Fibroblast of lung (primary cell): Measurements from ENCODE around the gene AGL. TPM values are rescaled to one million over a fixed set of nuclear protein-coding genes. Genes with fewer than 3 reads are reported as not detected.
A peak's percentile ranks its signal among the peaks of the same experiment; 100 is the strongest.

Source experiments
- DNase-seq, 2 donors: peaks; one replicate each; pipeline versions ENCODE4 v3.0.0 to v3.0.0-alpha.2; 2010; ENCODE audit warnings: low read depth in 2 of 2
- H2AFZ ChIP-seq: 2 replicates; pipeline ENCODE4 v1.5.1; 2012; ENCODE audit warnings: low read length, control low read depth, inconsistent platforms
- H3K27ac ChIP-seq: 2 replicates; pipeline ENCODE4 v1.5.1; 2011; ENCODE audit warnings: low read length, control low read depth; ENCODE audit not compliant: insufficient read depth
- H3K27me3 ChIP-seq: 2 replicates; pipeline ENCODE4 v1.5.1; 2011; ENCODE audit warnings: mild to moderate bottlenecking, low read length; ENCODE audit not compliant: control insufficient read depth, insufficient read depth
- H3K36me3 ChIP-seq: 2 replicates; pipeline ENCODE4 v1.5.1; 2011; ENCODE audit warnings: low read length; ENCODE audit not compliant: control insufficient read depth, insufficient read depth
- H3K4me1 ChIP-seq: 2 replicates; pipeline ENCODE4 v1.5.1; 2011; ENCODE audit warnings: low read length; ENCODE audit not compliant: control insufficient read depth, insufficient read depth; ENCODE audit errors: extremely low read depth
- H3K4me2 ChIP-seq: 2 replicates; pipeline ENCODE4 v1.5.1; 2011; ENCODE audit warnings: low read length, control low read depth; ENCODE audit not compliant: insufficient read depth; ENCODE audit errors: extremely low read depth
- H3K4me3 ChIP-seq, 4 experiments: fragments of 200-600 bp in 1 of 4; sonication (generic) in 1 of 4; replicated peaks in 1 of 4; 2 replicates each; pipeline ENCODE4 v1.5.1; 2011 to 2016; ENCODE audit warnings: low read length in 4 of 4, low read depth in 3 of 4, mild to moderate bottlenecking in 3 of 4, control low read depth in 2 of 4, inconsistent platforms in 1 of 4, mixed read lengths in 1 of 4; ENCODE audit not compliant: insufficient read depth in 1 of 4; ENCODE audit errors: control extremely low read depth in 1 of 4
- H3K79me2 ChIP-seq: 2 replicates; pipeline ENCODE4 v1.5.1; 2012; ENCODE audit warnings: mild to moderate bottlenecking, low read length, inconsistent platforms; ENCODE audit not compliant: control insufficient read depth, insufficient read depth
- H3K9ac ChIP-seq: 2 replicates; pipeline ENCODE4 v1.5.1; 2011; ENCODE audit warnings: mild to moderate bottlenecking, low read length, control low read depth; ENCODE audit not compliant: insufficient read depth
- H3K9me3 ChIP-seq: 2 replicates; pipeline ENCODE4 v1.5.1; 2012; ENCODE audit warnings: low read depth, low read length; ENCODE audit not compliant: control insufficient read depth, insufficient read depth
- H4K20me1 ChIP-seq: 2 replicates; pipeline ENCODE4 v1.5.1; 2011; ENCODE audit warnings: low read length; ENCODE audit not compliant: control insufficient read depth, insufficient read depth; ENCODE audit errors: extremely low read depth
- EZH2 ChIP-seq: IDR thresholded peaks from 2 replicates; pipeline ENCODE4 v1.5.1; 2012; ENCODE audit warnings: low read length, control low read depth, mild to moderate bottlenecking; ENCODE audit errors: missing control alignments
- polyA plus RNA-seq, 2 donors: library from polyadenylated mRNA; depleted of rRNA in 1 of 2; stranded (reverse) in 1 of 2; unstranded in 1 of 2; fragments of >200 nt; gene quantifications; 2 replicates each; pipeline ENCODE4 v1.2.1, GENCODE V29; 2011 to 2012; ENCODE audit warnings: missing spikeins in 1 of 2
- total RNA-seq: library from RNA; depleted of rRNA; stranded (reverse); fragments of >200 nt; gene quantifications from 2 replicates; pipeline ENCODE4 v1.2.1, GENCODE V29; 2014
- TF ChIP-seq, protein P1 (sequence below), 2 donors: IDR thresholded peaks in 1 of 2; conservative IDR thresholded peaks in 1 of 2; 1 replicate in 1 of 2; 2 replicates in 1 of 2; pipeline ENCODE4 v1.5.1; 2011 to 2012; ENCODE audit warnings: low read length in 2 of 2, control low read depth in 1 of 2, inconsistent platforms in 1 of 2, low read depth in 1 of 2, mild to moderate bottlenecking in 1 of 2

Gene AGL
- total and polyA plus RNA-seq, 2 donors (not counting 1 experiment from before 2014, with no cell fraction given): 8.3 to 12.6 TPM

DNA sequence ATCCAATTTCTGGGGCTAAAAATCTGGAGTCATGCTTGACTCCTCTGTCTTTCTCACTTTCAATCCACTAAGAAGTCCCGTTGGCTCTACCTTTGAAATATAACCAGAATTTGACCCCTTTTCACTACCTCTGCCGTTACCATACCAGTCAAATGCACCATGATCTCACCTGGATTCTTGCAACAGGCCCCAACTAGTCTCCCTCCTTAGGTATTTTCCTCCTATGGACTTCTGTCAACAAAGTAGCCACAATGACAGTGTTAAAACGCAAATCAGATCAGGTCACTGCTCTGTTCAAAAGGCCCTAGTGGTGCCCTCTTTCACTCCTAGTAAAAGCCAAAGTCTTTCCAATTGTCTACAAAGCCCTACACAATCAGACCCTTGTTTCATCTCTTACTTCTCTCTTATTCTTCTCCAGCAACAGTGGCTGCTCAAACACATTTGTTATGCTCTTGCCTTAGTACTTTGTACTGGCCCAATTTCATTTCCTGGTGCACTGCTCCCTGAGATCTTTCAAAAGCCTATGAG, 35.7 kb upstream of the AGL start:
- TF ChIP-seq, protein P1, sequence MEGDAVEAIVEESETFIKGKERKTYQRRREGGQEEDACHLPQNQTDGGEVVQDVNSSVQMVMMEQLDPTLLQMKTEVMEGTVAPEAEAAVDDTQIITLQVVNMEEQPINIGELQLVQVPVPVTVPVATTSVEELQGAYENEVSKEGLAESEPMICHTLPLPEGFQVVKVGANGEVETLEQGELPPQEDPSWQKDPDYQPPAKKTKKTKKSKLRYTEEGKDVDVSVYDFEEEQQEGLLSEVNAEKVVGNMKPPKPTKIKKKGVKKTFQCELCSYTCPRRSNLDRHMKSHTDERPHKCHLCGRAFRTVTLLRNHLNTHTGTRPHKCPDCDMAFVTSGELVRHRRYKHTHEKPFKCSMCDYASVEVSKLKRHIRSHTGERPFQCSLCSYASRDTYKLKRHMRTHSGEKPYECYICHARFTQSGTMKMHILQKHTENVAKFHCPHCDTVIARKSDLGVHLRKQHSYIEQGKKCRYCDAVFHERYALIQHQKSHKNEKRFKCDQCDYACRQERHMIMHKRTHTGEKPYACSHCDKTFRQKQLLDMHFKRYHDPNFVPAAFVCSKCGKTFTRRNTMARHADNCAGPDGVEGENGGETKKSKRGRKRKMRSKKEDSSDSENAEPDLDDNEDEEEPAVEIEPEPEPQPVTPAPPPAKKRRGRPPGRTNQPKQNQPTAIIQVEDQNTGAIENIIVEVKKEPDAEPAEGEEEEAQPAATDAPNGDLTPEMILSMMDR (conservative IDR thresholded peaks at IDR 0.05 in 1 of 2, IDR thresholded peaks at IDR 0.05 in 1 of 2; ENCODE audit: low read depth in 1 of 2, low read length in 2 of 2): no peak
- no peak for TF ChIP-seq EZH2
- Histone ChIP-seq H3K4me3 (no peak overlapping the region), H3K27me3 (peaks cover 2% of the 10 kb centered on the region), H3K9me3 (no peaks in the 10 kb centered on the region), H3K79me2 (no peaks in the 10 kb centered on the region), H3K4me2 (no peak overlapping the region), H3K9ac (no peak overlapping the region), H2AFZ (no peak overlapping the region), H3K4me1 (no peaks in the 10 kb centered on the region), H3K27ac (no peak overlapping the region), H3K36me3 (no peaks in the 10 kb centered on the region), H4K20me1 (no peaks in the 10 kb centered on the region)
- no peak for DNase-seq

DNA sequence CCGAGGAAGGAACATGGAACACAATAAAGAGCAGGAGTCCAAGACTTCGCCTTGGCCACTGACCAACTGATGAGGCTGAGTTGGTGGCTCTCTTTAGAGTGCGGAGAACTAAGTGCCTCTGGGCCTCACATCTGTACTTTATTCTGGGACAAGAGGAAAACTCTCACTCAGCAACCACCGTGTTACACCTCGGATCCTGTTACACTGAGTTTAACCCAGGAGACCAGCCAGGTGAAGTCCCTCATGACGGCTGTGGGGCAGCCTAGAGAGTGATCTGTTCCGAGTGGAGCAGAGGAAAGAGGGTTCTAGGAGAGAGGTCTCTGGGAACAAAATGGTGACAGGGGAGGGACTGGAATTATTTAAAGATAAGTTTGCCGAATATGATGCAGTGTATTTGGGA, 33.5 kb upstream of the AGL start:
- Histone ChIP-seq H3K27ac (no peak overlapping the region), H3K9me3 (no peaks in the 10 kb centered on the region), H4K20me1 (no peaks in the 10 kb centered on the region), H3K79me2 (no peaks in the 10 kb centered on the region), H3K36me3 (no peaks in the 10 kb centered on the region), H3K4me1 (no peaks in the 10 kb centered on the region), H2AFZ (no peak overlapping the region), H3K4me2 (no peak overlapping the region), H3K4me3 (no peak overlapping the region), H3K9ac (no peak overlapping the region), H3K27me3 (peaks cover 2% of the 10 kb centered on the region)
- no peak for TF ChIP-seq EZH2
- TF ChIP-seq, protein P1 (conservative IDR thresholded peaks at IDR 0.05 in 1 of 2, IDR thresholded peaks at IDR 0.05 in 1 of 2; ENCODE audit: low read depth in 1 of 2, low read length in 2 of 2): no peak
- no peak for DNase-seq

DNA sequence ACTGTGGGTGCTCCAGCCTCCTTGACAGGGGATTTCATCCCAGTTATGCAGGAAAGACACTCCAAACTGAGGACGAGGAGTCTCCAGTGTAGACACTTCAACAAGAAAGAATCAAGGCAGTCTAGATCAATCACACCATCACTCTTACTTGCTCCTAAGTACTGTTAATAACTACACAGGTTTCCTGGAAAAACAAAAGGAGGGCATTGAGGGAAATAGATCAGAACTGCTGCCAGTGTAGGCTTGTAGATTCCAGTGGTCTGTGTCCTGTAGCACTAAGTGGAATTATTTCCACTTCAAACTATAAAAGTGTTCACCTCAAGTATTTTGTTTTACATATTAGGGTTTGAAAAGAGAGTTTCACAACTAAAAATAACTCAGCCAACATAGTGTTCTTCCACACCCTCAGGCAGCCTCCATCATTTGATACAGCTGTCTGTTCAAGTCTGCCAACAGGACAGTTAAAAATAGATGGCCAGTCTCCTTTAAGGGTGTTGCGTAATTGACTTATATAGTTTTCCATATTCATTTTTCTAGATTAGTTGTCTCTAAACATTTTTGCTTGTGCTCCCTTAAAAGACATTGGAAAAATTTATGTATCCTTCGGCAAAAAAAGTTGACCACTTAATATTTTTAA, 32.0 kb upstream of the AGL start:
- H3K4me2 ChIP-seq: no peak overlapping the region
- peak in 1 of 2 donors; percentile 33 for DNase-seq
- no peaks in the 10 kb centered on the region for H3K4me1 ChIP-seq
- H3K27me3 ChIP-seq: peaks cover 2% of the 10 kb centered on the region
- no peaks in the 10 kb centered on the region for H3K36me3 ChIP-seq
- H2AFZ ChIP-seq: no peak overlapping the region
- H3K27ac ChIP-seq: no peak overlapping the region
- H3K9me3 ChIP-seq: no peaks in the 10 kb centered on the region
- H3K9ac ChIP-seq: no peak overlapping the region
- H3K4me3 ChIP-seq: no peak overlapping the region
- TF ChIP-seq, protein P1 (conservative IDR thresholded peaks at IDR 0.05 in 1 of 2, IDR thresholded peaks at IDR 0.05 in 1 of 2; ENCODE audit: low read depth in 1 of 2, low read length in 2 of 2): no peak
- no peak for TF ChIP-seq EZH2
- no peaks in the 10 kb centered on the region for H3K79me2 ChIP-seq
- no peaks in the 10 kb centered on the region for H4K20me1 ChIP-seq
